GM10248 (cell line): ENCODE results near the gene ADGRB2.
"Not testable (repeated sequence)": the region's sequence is repeated elsewhere in the genome, so short reads cannot be mapped to it uniquely, and the experiment has no call there.

ENCODE experiments used
- CTCF ChIA-PET: fragments of 300-600 bp; sonication (Branson Sonifier 250); formaldehyde crosslinking; extraction: SDS; loops from one replicate; lab custom pipeline; 2021; ENCODE audit warnings: antibody characterized with exemption; lab: Yijun Ruan, JAX
- POLR2A ChIA-PET: fragments of 350-650 bp; sonication (Branson Sonifier 250); formaldehyde crosslinking; extraction: SDS; loops from one replicate; lab custom pipeline; 2020; ENCODE audit warnings: antibody characterized with exemption; lab: Yijun Ruan, JAX
- DNase-seq: peaks from one replicate; pipeline ENCODE4 v3.0.0; 2012; ENCODE audit errors: extremely low spot score
- CTCF ChIP-seq: IDR thresholded peaks from 2 replicates; pipeline ENCODE4 v1.5.1; 2012; ENCODE audit warnings: mild to moderate bottlenecking, low read depth; ENCODE audit errors: extremely low read depth, missing control alignments, control extremely low read depth

Gene ADGRB2

GRCh38 chr1:31714442-31715086, 49.6 kb downstream of the ADGRB2 start:
- peak; percentile 60 for TF ChIP-seq CTCF
- CTCF ChIA-PET: interaction anchor here (1.0 to 7.4 kb wide), 10 partner anchors 12 to 74 kb away, joined by 3 to 61 read pairs (median 4); partner anchors contain the start of gene COL16A1
- POLR2A ChIA-PET: no interaction called here
- DNase-seq: peak; percentile 59

- no peak for TF ChIP-seq CTCF
- ChIA-PET POLR2A (no interaction called here), CTCF (interaction anchor here (1.1 to 7.4 kb wide), 8 partner anchors 8 to 119 kb away, joined by 3 to 61 read pairs (median 4); partner anchors contain the start of gene COL16A1)
- no peak for DNase-seq
These were observed 51.5 kb downstream of the ADGRB2 start for GRCh38 chr1:31712630-31713029.

DNA sequence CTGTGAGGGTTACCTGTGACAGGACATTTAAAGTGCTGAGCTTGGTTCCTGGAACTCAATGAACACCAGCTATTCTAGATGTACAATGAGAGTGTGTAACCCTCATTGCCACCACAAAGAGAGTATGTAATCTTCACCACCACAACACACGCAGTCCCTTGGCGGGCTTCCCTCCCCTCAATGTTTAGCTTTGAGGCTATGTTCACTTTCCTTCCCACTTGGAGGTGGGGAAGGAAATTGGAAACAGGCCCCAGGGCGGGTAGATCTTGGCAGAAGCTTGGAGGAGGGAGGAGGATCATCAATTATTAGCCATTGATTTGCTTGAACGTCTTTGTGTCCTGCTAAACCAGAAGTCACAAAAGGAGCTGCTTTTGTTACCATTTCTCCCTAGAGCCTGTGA, 52.1 kb downstream of the ADGRB2 start:
- TF ChIP-seq CTCF: no peak
- ChIA-PET CTCF (interaction anchor here (1.0 to 6.0 kb wide), 12 partner anchors 9 to 118 kb away, joined by 3 to 39 read pairs (median 4); no protein-coding TSS in a partner anchor), POLR2A (no interaction called here)
- no peak for DNase-seq

DNA sequence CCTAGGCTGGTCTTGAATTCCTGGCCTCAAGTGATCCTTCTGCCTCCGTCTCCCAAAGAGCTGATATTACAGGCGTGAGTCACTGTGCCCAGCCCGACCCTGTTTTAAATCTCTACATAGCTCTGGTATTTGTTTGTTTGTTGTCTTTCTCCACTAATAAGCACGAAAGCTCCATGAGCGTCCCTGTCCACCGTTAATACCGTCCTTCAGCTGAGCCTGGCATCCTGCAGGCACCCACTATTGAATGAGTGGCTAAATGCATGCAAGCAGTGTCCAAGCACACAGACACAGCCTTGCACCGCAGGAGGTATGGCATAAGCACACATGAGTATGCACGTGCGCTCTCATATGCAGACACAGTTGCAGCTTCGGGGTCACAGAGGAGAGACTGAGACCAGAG, 55.8 kb downstream of the ADGRB2 start:
- POLR2A ChIA-PET: no interaction called here
- TF ChIP-seq CTCF: no peak
- CTCF ChIA-PET: interaction anchor here (0.8 to 1.6 kb wide), 8 partner anchors 8 to 143 kb away, joined by 3 to 5 read pairs (median 3); no protein-coding TSS in a partner anchor
- no peak for DNase-seq

- ChIA-PET CTCF (interaction anchor here (1.1 to 1.4 kb wide), 4 partner anchors 10 to 143 kb away, joined by 3 to 5 read pairs (median 4); no protein-coding TSS in a partner anchor), POLR2A (no interaction called here)
- peak; percentile 45 for TF ChIP-seq CTCF
- DNase-seq: peak; percentile 64
These were observed 56.4 kb downstream of the ADGRB2 start for GRCh38 chr1:31707711-31708110.

DNA sequence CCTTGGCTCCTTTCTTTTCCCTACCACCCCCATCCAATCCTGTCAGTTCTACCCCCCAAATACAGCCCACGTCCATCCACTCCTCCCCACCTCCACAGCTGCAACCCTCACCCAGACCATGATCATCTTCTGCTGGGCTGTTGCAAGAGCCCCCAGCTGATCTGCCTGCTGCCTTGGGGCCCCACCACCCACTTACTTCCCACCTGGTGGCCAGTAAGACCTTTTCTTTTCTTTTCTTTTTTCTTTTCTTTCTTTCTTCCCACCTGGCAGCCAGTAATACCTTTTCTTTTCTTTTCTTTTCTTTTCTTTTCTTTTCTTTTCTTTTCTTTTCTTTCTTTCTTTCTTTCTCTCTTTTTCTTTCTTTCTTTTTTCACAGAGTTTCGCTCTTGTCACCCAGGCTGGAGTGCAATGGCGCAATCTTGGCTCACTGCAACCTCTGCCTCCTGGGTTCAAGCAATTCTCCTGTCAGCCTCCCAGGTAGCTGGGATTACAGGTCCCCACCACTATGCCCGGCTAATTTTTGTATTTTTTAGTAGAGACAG, 57.0 kb downstream of the ADGRB2 start:
- POLR2A ChIA-PET, DNase-seq: not testable (repeated sequence)
- CTCF ChIA-PET: interaction anchor here (0.9 to 1.3 kb wide), 3 partner anchors 9 to 71 kb away, joined by 3 to 4 read pairs (median 4); no protein-coding TSS in a partner anchor
